Prostate gland (tissue), 2 donors: ENCODE data around the gene GPRIN3.

ENCODE experiments used
- POLR2A ChIP-seq: fragments of 450-650 bp; IDR thresholded peaks from one replicate; pipeline ENCODE4 v1.6.1; 2016; ENCODE audit warnings: antibody characterized with exemption, mild to moderate bottlenecking
- TF ChIP-seq, protein P1 (sequence below), 4 experiments: fragments of 200-600 bp in 2 of 4; fragments of 450-650 bp in 2 of 4; sonication (generic) in 2 of 4; IDR thresholded peaks; 1 replicate in 3 of 4; 2 replicates in 1 of 4; pipeline ENCODE4 v1.5.1; 2016 to 2019; ENCODE audit warnings: antibody characterized with exemption in 4 of 4, mild to moderate bottlenecking in 2 of 4, moderate library complexity in 2 of 4

DNA sequence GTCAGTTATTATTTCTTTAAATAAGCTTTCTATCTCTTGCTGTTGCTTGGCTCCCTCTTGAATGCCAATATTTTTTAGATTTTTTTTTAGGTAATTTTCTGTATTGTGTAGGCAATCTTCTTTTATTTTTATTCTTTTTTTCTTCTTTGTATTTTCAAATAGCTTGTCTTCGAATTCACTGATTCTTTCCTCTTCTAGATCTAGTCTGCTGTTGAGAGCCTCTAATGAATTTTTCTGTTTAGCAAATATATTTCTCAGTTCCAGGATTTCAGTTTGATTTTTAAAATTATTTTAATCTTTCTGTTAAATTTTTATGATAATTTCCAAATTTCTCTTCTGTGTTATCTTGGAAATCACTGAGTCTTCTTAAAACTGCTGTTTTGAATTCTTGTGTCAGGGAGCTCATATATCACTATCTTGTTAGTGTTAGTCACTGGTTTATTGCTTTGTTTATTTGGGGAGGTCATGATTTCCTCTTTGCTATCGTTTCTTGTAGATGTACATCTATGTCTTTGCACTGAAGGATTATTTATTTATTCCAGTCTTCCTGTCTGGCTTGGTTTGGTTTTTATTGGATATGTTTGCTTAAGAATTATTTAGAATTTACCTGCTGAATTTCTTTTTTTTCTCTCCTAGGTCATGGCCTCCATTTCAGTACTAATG lies 39.9 kb upstream of the GPRIN3 start:
- TF ChIP-seq, protein P1, sequence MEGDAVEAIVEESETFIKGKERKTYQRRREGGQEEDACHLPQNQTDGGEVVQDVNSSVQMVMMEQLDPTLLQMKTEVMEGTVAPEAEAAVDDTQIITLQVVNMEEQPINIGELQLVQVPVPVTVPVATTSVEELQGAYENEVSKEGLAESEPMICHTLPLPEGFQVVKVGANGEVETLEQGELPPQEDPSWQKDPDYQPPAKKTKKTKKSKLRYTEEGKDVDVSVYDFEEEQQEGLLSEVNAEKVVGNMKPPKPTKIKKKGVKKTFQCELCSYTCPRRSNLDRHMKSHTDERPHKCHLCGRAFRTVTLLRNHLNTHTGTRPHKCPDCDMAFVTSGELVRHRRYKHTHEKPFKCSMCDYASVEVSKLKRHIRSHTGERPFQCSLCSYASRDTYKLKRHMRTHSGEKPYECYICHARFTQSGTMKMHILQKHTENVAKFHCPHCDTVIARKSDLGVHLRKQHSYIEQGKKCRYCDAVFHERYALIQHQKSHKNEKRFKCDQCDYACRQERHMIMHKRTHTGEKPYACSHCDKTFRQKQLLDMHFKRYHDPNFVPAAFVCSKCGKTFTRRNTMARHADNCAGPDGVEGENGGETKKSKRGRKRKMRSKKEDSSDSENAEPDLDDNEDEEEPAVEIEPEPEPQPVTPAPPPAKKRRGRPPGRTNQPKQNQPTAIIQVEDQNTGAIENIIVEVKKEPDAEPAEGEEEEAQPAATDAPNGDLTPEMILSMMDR (IDR thresholded peaks at IDR 0.05), result no peak
- TF ChIP-seq POLR2A, result no peak
